ENCODE measurements around the gene MAP2. TPM values are rescaled to one million over a fixed set of nuclear protein-coding genes. Genes with fewer than 3 reads are reported as not detected.
A peak's percentile ranks its signal among the peaks of the same experiment; 100 is the strongest.

MAP2 gene
- total and polyA plus RNA-seq, 2 of the 13 experiments (the other 11 are each of a cell fraction or from before 2014, with no cell fraction given): 0.08 TPM; not detected in 1

GRCh38 chr2:209508255-209508654 is 84.4 kb downstream of the MAP2 start (continued):
- peak; percentile 73 for TF ChIP-seq FOXA1 (IDR thresholded peaks at IDR 0.05)
- TF ChIP-seq FOXA1 (CRISPR knock-in tag; IDR thresholded peaks at IDR 0.05): peak; percentile 66
- no peak for TF ChIP-seq ZSCAN12 (CRISPR knock-in tag; IDR thresholded peaks at IDR 0.05)
- no peak for TF ChIP-seq ZNF878 (CRISPR knock-in tag; IDR thresholded peaks at IDR 0.05)
- TF ChIP-seq ARNTL (CRISPR knock-in tag; IDR thresholded peaks at IDR 0.05): no peak
- no peak for TF ChIP-seq ZNF580 (CRISPR knock-in tag; IDR thresholded peaks at IDR 0.05; ENCODE audit: borderline replicate concordance, low read depth)
- no peak for TF ChIP-seq ZNF879 (CRISPR knock-in tag; IDR thresholded peaks at IDR 0.05)
- TF ChIP-seq SOX5 (CRISPR knock-in tag; IDR thresholded peaks at IDR 0.05; ENCODE audit: borderline replicate concordance): 0 out of 2 replicates have a peak, but pooled peaks have one; percentile 20
- TF ChIP-seq MIER2 (CRISPR knock-in tag; IDR thresholded peaks at IDR 0.05): no peak
- TF ChIP-seq SRSF4 (IDR thresholded peaks at IDR 0.05; ENCODE audit: low read depth, low read length, poor library complexity, severe bottlenecking): no peak
- no peak for TF ChIP-seq LBX2 (CRISPR knock-in tag; IDR thresholded peaks at IDR 0.05; ENCODE audit: borderline replicate concordance)
- TF ChIP-seq MED1 (CRISPR knock-in tag; IDR thresholded peaks at IDR 0.05): no peak
- no peak for TF ChIP-seq ZNF280B (CRISPR knock-in tag; IDR thresholded peaks at IDR 0.05; ENCODE audit: borderline replicate concordance)
- no peak for TF ChIP-seq ZNF24 (IDR thresholded peaks at IDR 0.05)
- no peak for TF ChIP-seq ZNF138 (CRISPR knock-in tag; IDR thresholded peaks at IDR 0.05; ENCODE audit: low read depth)
- 0 out of 2 replicates have a peak, but pooled peaks have one; percentile 13 for TF ChIP-seq TCF7 (IDR thresholded peaks at IDR 0.05; ENCODE audit: low read depth)
- TF ChIP-seq ZNF136 (CRISPR knock-in tag; IDR thresholded peaks at IDR 0.05; ENCODE audit: low read depth): no peak
- TF ChIP-seq SMYD3 (CRISPR knock-in tag; IDR thresholded peaks at IDR 0.05): no peak
- TF ChIP-seq SPEN (CRISPR knock-in tag; IDR thresholded peaks at IDR 0.05; ENCODE audit: low read depth): no peak
- no peak for TF ChIP-seq ATF7-NPFF (CRISPR knock-in tag; IDR thresholded peaks at IDR 0.05; ENCODE audit: low read depth)
- TF ChIP-seq NR3C1 (CRISPR knock-in tag; IDR thresholded peaks at IDR 0.05): no peak
- no peak for TF ChIP-seq SNRNP70 (IDR thresholded peaks at IDR 0.05; ENCODE audit: low read depth, low read length)
- TF ChIP-seq NCOR1 (IDR thresholded peaks at IDR 0.05; ENCODE audit: borderline replicate concordance, low read length): no peak
- TF ChIP-seq POGK (CRISPR knock-in tag; conservative IDR thresholded peaks at IDR 0.05): no peak
- TF ChIP-seq NPAS2 (CRISPR knock-in tag; IDR thresholded peaks at IDR 0.05; ENCODE audit: borderline replicate concordance): no peak
- no peak for TF ChIP-seq ZNF512 (CRISPR knock-in tag; IDR thresholded peaks at IDR 0.05)
- no peak for TF ChIP-seq JUN (CRISPR knock-in tag; IDR thresholded peaks at IDR 0.05)

Data from HepG2 (cell line).